ENCODE results near the gene SEBOX.

Gene SEBOX

DNA sequence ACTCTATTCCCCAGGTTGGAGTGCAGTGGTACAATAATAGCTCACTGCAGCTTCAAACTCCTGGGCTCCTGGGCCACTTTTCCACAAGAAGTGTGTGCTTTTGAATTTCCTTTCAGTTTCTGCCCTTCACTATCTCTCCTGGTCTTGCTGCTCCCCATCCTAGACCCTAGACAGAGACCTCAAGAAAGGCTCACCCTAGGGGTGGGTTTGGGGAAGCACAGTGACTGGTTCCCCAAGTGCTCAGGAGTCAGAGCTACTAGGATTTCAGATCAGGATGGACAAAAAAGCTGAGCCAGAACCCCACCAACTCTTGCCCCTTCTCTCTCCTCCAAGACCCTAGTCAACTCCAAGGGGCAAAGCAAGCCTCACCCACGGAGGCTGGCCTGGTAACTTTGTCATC, 1.6 kb upstream of the SEBOX start:
- ChIA-PET POLR2A (interaction anchor here (1.0 to 7.1 kb wide), 2 partner anchors 8 to 31 kb away, joined by 3 to 66 read pairs; partner anchors contain the start of genes IFT20, POLDIP2 and TNFAIP1), CTCF (interaction anchor here (0.7 to 1.3 kb wide), 3 partner anchors 8 to 177 kb away, joined by 3 to 10 read pairs (median 7); partner anchors contain the start of gene POLDIP2)
- Histone ChIP-seq H3K4me1 (ENCODE audit: control insufficient read depth, insufficient read depth, low read length) (peaks cover 4% of the 10 kb centered on the region), H3K4me3 (ENCODE audit: low read depth, low read length) (no peak overlapping the region), H3K9me3 (ENCODE audit: control insufficient read depth, insufficient read depth, low read depth, low read length) (no peaks in the 10 kb centered on the region), H3K27ac (ENCODE audit: extremely low read depth, low read depth, low read length) (no peak overlapping the region), H3K36me3 (ENCODE audit: control insufficient read depth in 2 of 2, insufficient read depth in 1 of 2, low read length in 2 of 2) (peaks cover 11 to 37% of the 10 kb centered on the region in 2 experiments)
- TF ChIP-seq ZNF624 (tag by site-specific recombination; IDR thresholded peaks at IDR 0.05) = no peak
- TF ChIP-seq OSR2 (tag by site-specific recombination; IDR thresholded peaks at IDR 0.05) = no peak
- TF ChIP-seq ZNF157 (tag by site-specific recombination; IDR thresholded peaks at IDR 0.05) = no peak
- TF ChIP-seq ZNF548 (tag by site-specific recombination; IDR thresholded peaks at IDR 0.05) = no peak
- TF ChIP-seq, protein P1, sequence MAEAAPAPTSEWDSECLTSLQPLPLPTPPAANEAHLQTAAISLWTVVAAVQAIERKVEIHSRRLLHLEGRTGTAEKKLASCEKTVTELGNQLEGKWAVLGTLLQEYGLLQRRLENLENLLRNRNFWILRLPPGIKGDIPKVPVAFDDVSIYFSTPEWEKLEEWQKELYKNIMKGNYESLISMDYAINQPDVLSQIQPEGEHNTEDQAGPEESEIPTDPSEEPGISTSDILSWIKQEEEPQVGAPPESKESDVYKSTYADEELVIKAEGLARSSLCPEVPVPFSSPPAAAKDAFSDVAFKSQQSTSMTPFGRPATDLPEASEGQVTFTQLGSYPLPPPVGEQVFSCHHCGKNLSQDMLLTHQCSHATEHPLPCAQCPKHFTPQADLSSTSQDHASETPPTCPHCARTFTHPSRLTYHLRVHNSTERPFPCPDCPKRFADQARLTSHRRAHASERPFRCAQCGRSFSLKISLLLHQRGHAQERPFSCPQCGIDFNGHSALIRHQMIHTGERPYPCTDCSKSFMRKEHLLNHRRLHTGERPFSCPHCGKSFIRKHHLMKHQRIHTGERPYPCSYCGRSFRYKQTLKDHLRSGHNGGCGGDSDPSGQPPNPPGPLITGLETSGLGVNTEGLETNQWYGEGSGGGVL (tag by site-specific recombination; IDR thresholded peaks at IDR 0.05) = no peak
- TF ChIP-seq, protein P2, sequence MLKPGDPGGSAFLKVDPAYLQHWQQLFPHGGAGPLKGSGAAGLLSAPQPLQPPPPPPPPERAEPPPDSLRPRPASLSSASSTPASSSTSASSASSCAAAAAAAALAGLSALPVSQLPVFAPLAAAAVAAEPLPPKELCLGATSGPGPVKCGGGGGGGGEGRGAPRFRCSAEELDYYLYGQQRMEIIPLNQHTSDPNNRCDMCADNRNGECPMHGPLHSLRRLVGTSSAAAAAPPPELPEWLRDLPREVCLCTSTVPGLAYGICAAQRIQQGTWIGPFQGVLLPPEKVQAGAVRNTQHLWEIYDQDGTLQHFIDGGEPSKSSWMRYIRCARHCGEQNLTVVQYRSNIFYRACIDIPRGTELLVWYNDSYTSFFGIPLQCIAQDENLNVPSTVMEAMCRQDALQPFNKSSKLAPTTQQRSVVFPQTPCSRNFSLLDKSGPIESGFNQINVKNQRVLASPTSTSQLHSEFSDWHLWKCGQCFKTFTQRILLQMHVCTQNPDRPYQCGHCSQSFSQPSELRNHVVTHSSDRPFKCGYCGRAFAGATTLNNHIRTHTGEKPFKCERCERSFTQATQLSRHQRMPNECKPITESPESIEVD (tag by site-specific recombination; IDR thresholded peaks at IDR 0.05) = no peak
- TF ChIP-seq ZNF354C (tag by site-specific recombination; IDR thresholded peaks at IDR 0.05; ENCODE audit: borderline replicate concordance, low read depth) = no peak
- no peak for TF ChIP-seq ZNF391 (tag by site-specific recombination; IDR thresholded peaks at IDR 0.05; ENCODE audit: borderline replicate concordance, low read depth)
- TF ChIP-seq ZBTB21 (tag by site-specific recombination; IDR thresholded peaks at IDR 0.05) = no peak
- TF ChIP-seq, protein P3, sequence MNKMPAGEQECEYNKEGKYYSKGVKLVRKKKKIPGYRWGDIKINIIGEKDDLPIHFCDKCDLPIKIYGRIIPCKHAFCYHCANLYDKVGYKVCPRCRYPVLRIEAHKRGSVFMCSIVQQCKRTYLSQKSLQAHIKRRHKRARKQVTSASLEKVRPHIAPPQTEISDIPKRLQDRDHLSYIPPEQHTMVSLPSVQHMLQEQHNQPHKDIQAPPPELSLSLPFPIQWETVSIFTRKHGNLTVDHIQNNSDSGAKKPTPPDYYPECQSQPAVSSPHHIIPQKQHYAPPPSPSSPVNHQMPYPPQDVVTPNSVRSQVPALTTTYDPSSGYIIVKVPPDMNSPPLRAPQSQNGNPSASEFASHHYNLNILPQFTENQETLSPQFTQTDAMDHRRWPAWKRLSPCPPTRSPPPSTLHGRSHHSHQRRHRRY (tag by site-specific recombination; IDR thresholded peaks at IDR 0.05) = no peak
- TF ChIP-seq ZNF292 (tag by site-specific recombination; IDR thresholded peaks at IDR 0.05; ENCODE audit: borderline replicate concordance, low read depth) = no peak
- no peak for TF ChIP-seq SETDB1 (IDR thresholded peaks at IDR 0.05; ENCODE audit: insufficient read length, low read length)

DNA sequence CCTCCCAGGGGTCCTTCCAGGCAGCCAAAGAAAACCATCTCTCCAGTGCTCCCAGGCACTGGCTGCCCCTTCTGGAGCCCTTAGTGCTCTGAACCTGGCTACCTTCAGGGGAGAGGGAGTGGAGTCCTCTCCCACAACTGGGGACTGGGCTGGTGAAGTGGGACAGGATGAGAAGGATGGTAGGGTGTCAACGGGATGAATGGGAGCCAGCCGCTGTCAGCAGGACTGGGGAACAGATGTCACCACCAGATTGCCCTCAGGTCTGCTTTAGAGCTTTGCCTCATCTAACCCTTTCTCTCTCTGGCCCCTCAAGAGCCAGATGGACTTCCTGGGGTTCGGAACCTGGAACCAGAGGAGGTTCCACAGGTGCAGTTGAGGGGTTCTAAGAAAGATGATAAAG, 488 bp upstream of the SEBOX start:
- H3K27ac ChIP-seq (ENCODE audit: extremely low read depth, low read depth, low read length) = no peak overlapping the region
- H3K9me3 ChIP-seq (ENCODE audit: control insufficient read depth, insufficient read depth, low read depth, low read length) = no peaks in the 10 kb centered on the region
- POLR2A ChIA-PET = no interaction called here
- no peak overlapping the region for H3K4me3 ChIP-seq (ENCODE audit: low read depth, low read length)
- CTCF ChIA-PET = interaction anchor here (0.6 kb wide), 1 partner anchor 534 kb away, joined by 4 read pairs; no protein-coding TSS in a partner anchor
- TF ChIP-seq ZIC2 (tag by site-specific recombination; IDR thresholded peaks at IDR 0.05) (no peak), BCL11A (tag by site-specific recombination; IDR thresholded peaks at IDR 0.05; ENCODE audit: low read depth) (no peak), ZNF549 (tag by site-specific recombination; IDR thresholded peaks at IDR 0.05) (no peak), ZBTB21 (tag by site-specific recombination; IDR thresholded peaks at IDR 0.05) (no peak), ZNF473 (tag by site-specific recombination; IDR thresholded peaks at IDR 0.05) (no peak), ZBTB1 (tag by site-specific recombination; IDR thresholded peaks at IDR 0.05) (no peak), ZNF24 (tag by site-specific recombination; IDR thresholded peaks at IDR 0.05) (no peak), IKZF3 (tag by site-specific recombination; IDR thresholded peaks at IDR 0.05) (no peak)
- TF ChIP-seq, protein P4, sequence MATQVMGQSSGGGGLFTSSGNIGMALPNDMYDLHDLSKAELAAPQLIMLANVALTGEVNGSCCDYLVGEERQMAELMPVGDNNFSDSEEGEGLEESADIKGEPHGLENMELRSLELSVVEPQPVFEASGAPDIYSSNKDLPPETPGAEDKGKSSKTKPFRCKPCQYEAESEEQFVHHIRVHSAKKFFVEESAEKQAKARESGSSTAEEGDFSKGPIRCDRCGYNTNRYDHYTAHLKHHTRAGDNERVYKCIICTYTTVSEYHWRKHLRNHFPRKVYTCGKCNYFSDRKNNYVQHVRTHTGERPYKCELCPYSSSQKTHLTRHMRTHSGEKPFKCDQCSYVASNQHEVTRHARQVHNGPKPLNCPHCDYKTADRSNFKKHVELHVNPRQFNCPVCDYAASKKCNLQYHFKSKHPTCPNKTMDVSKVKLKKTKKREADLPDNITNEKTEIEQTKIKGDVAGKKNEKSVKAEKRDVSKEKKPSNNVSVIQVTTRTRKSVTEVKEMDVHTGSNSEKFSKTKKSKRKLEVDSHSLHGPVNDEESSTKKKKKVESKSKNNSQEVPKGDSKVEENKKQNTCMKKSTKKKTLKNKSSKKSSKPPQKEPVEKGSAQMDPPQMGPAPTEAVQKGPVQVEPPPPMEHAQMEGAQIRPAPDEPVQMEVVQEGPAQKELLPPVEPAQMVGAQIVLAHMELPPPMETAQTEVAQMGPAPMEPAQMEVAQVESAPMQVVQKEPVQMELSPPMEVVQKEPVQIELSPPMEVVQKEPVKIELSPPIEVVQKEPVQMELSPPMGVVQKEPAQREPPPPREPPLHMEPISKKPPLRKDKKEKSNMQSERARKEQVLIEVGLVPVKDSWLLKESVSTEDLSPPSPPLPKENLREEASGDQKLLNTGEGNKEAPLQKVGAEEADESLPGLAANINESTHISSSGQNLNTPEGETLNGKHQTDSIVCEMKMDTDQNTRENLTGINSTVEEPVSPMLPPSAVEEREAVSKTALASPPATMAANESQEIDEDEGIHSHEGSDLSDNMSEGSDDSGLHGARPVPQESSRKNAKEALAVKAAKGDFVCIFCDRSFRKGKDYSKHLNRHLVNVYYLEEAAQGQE (tag by site-specific recombination; IDR thresholded peaks at IDR 0.05) = no peak
- TF ChIP-seq, protein P5, sequence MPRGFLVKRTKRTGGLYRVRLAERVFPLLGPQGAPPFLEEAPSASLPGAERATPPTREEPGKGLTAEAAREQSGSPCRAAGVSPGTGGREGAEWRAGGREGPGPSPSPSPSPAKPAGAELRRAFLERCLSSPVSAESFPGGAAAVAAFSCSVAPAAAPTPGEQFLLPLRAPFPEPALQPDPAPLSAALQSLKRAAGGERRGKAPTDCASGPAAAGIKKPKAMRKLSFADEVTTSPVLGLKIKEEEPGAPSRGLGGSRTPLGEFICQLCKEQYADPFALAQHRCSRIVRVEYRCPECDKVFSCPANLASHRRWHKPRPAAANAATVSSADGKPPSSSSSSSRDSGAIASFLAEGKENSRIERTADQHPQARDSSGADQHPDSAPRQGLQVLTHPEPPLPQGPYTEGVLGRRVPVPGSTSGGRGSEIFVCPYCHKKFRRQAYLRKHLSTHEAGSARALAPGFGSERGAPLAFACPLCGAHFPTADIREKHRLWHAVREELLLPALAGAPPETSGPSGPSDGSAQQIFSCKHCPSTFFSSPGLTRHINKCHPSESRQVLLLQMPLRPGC (tag by site-specific recombination; IDR thresholded peaks at IDR 0.05) = no peak
- TF ChIP-seq, protein P6, sequence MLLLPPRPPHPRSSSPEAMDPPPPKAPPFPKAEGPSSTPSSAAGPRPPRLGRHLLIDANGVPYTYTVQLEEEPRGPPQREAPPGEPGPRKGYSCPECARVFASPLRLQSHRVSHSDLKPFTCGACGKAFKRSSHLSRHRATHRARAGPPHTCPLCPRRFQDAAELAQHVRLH (tag by site-specific recombination; IDR thresholded peaks at IDR 0.05) = no peak
- H3K36me3 ChIP-seq (ENCODE audit: control insufficient read depth in 2 of 2, insufficient read depth in 1 of 2, low read length in 2 of 2) = peaks cover 16 to 48% of the 10 kb centered on the region in 2 experiments
- no peaks in the 10 kb centered on the region for H3K4me1 ChIP-seq (ENCODE audit: control insufficient read depth, insufficient read depth, low read length)

Measured in HEK293 (cell line).